CD4-positive, alpha-beta T cell treated with Interferon alpha-2 for 1 hour (primary cell): Measurements from ENCODE around the gene HERPUD2.
A peak's percentile ranks its signal among the peaks of the same experiment; 100 is the strongest.
"Not testable (repeated sequence)": the region's sequence is repeated elsewhere in the genome, so short reads cannot be mapped to it uniquely, and the experiment has no call there.

Experiments
- DNase-seq, 2 donors: peaks; one replicate each; pipeline ENCODE4 v3.0.0-alpha.2; 2020 to 2022

Gene HERPUD2

GRCh38 chr7:35676211-35676610 lies 18.7 kb downstream of the HERPUD2 start:
- peak in 1 of 2 donors; percentile 24 for DNase-seq

- no peak for DNase-seq
Measured at GRCh38 chr7:35670856-35671569, 23.9 kb downstream of the HERPUD2 start.

- DNase-seq: not testable (repeated sequence)
Measured at GRCh38 chr7:35660411-35660810, 34.5 kb downstream of the HERPUD2 start.

GRCh38 chr7:35658606-35659201 lies 36.2 kb downstream of the HERPUD2 start:
- no peak for DNase-seq

- no peak for DNase-seq
Measured at GRCh38 chr7:35657125-35657524, 37.8 kb downstream of the HERPUD2 start.

GRCh38 chr7:35654558-35654957 lies 40.4 kb downstream of the HERPUD2 start:
- not testable (repeated sequence) for DNase-seq

GRCh38 chr7:35652124-35652523 lies 42.8 kb downstream of the HERPUD2 start:
- peak in 1 of 2 donors; percentile 42 for DNase-seq

- DNase-seq: no peak
Measured at GRCh38 chr7:35650751-35651150, 44.2 kb downstream of the HERPUD2 start.

- DNase-seq: no peak
Measured at GRCh38 chr7:35649711-35650110, 45.2 kb downstream of the HERPUD2 start.

- no peak for DNase-seq
Measured at GRCh38 chr7:35648367-35648766, 46.6 kb downstream of the HERPUD2 start.

- no peak for DNase-seq
Measured at GRCh38 chr7:35647171-35647574, 47.8 kb downstream of the HERPUD2 start.

- DNase-seq: no peak
Measured at GRCh38 chr7:35646289-35647023, 48.5 kb downstream of the HERPUD2 start.

- DNase-seq: no peak
Measured at GRCh38 chr7:35645691-35646090, 49.2 kb downstream of the HERPUD2 start.

GRCh38 chr7:35630024-35630972 lies 64.6 kb downstream of the HERPUD2 start:
- DNase-seq: no peak

GRCh38 chr7:35624299-35625186 lies 70.4 kb downstream of the HERPUD2 start:
- DNase-seq: peak; percentile 31 to 62

GRCh38 chr7:35623381-35623780 lies 71.6 kb downstream of the HERPUD2 start:
- no peak for DNase-seq

- DNase-seq: no peak
Measured at GRCh38 chr7:35619863-35620262, 75.1 kb downstream of the HERPUD2 start.

- DNase-seq: no peak
Measured at GRCh38 chr7:35617041-35617440, 77.9 kb downstream of the HERPUD2 start.

GRCh38 chr7:35613150-35613549 lies 81.8 kb downstream of the HERPUD2 start:
- no peak for DNase-seq

- DNase-seq: no peak
Measured at GRCh38 chr7:35605760-35606159, 89.2 kb downstream of the HERPUD2 start.

GRCh38 chr7:35604595-35604994 lies 90.3 kb downstream of the HERPUD2 start:
- DNase-seq: no peak

GRCh38 chr7:35599645-35600044 lies 95.3 kb downstream of the HERPUD2 start:
- DNase-seq: no peak
